MM.1S (cell line): ENCODE measurements around the gene HMGCS2.
"Not testable (repeated sequence)": the region's sequence is repeated elsewhere in the genome, so short reads cannot be mapped to it uniquely, and the experiment has no call there.

Source experiments
- DNase-seq: peaks from one replicate; pipeline ENCODE4 v3.0.0-alpha.2; 2015
- H2AFZ ChIP-seq: fragments of 300-600 bp; sonication (generic); 2 replicates; pipeline ENCODE4 v1.6.0; 2016; ENCODE audit warnings: antibody characterized with exemption, low read length
- H3F3A ChIP-seq: fragments of 300-600 bp; sonication (generic); 2 replicates; pipeline ENCODE4 v1.6.1; 2016; ENCODE audit warnings: mild to moderate bottlenecking, antibody characterized with exemption, low read length, moderate library complexity, mixed read lengths; ENCODE audit not compliant: insufficient read depth
- H3K27ac ChIP-seq: fragments of 300-600 bp; sonication (generic); 2 replicates; pipeline ENCODE4 v1.5.1; 2016; ENCODE audit warnings: mild to moderate bottlenecking, low read length
- H3K27me3 ChIP-seq: fragments of 300-600 bp; sonication (generic); replicated peaks from 2 replicates; pipeline ENCODE4 v1.6.0; 2016; ENCODE audit warnings: low read length; ENCODE audit not compliant: insufficient read depth
- H3K36me3 ChIP-seq: fragments of 300-600 bp; sonication (generic); replicated peaks from 2 replicates; pipeline ENCODE4 v1.6.1; 2016; ENCODE audit warnings: mild to moderate bottlenecking, low read length, mixed read lengths; ENCODE audit not compliant: insufficient read depth
- H3K4me1 ChIP-seq: fragments of 300-600 bp; sonication (generic); 2 replicates; pipeline ENCODE4 v1.6.1; 2016; ENCODE audit warnings: low read length, mixed read lengths
- H3K4me2 ChIP-seq: fragments of 300-600 bp; sonication (generic); 2 replicates; pipeline ENCODE4 v1.6.0; 2016; ENCODE audit warnings: low read depth, low read length
- H3K4me3 ChIP-seq: fragments of 300-600 bp; sonication (generic); 2 replicates; pipeline ENCODE4 v1.5.1; 2016; ENCODE audit warnings: low read length, mixed read lengths
- H3K79me2 ChIP-seq: fragments of 300-600 bp; sonication (generic); 2 replicates; pipeline ENCODE4 v1.6.1; 2016; ENCODE audit warnings: mixed run types, low read length, mixed read lengths
- H3K9ac ChIP-seq: fragments of 300-600 bp; sonication (generic); 2 replicates; pipeline ENCODE4 v1.6.1; 2016; ENCODE audit warnings: low read length, mixed read lengths
- H3K9me2 ChIP-seq: fragments of 300-600 bp; sonication (generic); replicated peaks from 2 replicates; pipeline ENCODE4 v1.6.1; 2016; ENCODE audit warnings: mild to moderate bottlenecking, low read length, mixed read lengths; ENCODE audit not compliant: insufficient read depth
- H3K9me3 ChIP-seq: fragments of 300-600 bp; sonication (generic); replicated peaks from 2 replicates; pipeline ENCODE4 v1.6.1; 2016; ENCODE audit warnings: mild to moderate bottlenecking, low read length, mixed read lengths; ENCODE audit not compliant: insufficient read depth
- H4K20me1 ChIP-seq: fragments of 300-600 bp; sonication (generic); 2 replicates; pipeline ENCODE4 v1.6.1; 2016; ENCODE audit warnings: mild to moderate bottlenecking, low read length, moderate library complexity, mixed read lengths; ENCODE audit not compliant: insufficient read depth
- CTCF ChIP-seq: fragments of 300-600 bp; sonication (generic); IDR thresholded peaks from 2 replicates; pipeline ENCODE4 v1.5.1; 2016; ENCODE audit warnings: antibody characterized with exemption, low read length, mixed read lengths
- EZH2 ChIP-seq: fragments of 300-600 bp; sonication (generic); optimal IDR thresholded peaks from 2 replicates; pipeline ENCODE3; 2017; ENCODE audit warnings: low read depth, mild to moderate bottlenecking, antibody characterized with exemption, low read length, mixed read lengths
- EZH2phosphoT487 ChIP-seq: fragments of 300-600 bp; sonication (generic); IDR thresholded peaks from 2 replicates; pipeline ENCODE4 v1.6.1; 2018; ENCODE audit warnings: antibody characterized with exemption, low read length

HMGCS2 gene

DNA sequence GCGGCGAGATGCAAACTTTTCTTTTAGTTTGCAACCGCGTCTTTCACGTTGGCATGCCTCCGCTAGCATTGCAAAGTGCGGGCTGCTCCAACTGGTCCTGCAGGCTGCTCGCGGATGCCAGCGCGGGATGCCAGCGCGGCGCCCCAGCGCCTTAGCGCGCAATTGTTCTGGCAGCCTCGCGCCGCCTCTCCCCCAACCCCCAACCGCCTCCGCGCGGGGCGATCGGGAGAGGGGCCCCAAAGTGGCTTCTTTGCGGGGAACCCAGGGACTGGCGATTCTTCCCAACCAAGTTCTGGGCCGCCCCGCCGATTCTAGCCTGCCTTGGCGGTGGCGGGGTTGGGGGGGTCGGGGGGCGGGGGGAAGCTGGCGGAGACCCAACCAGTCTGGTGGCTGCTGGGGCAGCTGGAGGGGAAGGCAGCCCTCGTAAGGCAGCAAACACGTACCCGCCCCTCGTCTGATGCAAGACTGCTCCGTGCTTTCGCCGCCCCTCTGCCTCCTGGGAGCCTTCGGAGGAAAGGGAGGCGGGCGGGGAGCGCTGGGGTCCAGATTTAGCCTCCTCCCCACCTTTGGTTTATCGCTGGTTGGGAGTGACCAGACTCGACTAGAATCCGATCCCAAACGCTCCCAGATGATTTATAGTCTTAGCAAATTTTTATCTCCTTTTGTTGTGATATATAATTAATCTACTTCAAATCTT, 56.2 kb downstream of the HMGCS2 start:
- Histone ChIP-seq H3K9me2 (no peaks in the 10 kb centered on the region), H3K27me3 (no peaks in the 10 kb centered on the region), H3K9ac (peak overlapping the region; percentile 81), H3K79me2 (peaks cover 48% of the 10 kb centered on the region), H3K27ac (peak overlapping the region; percentile 47; the same call in 1 of the 2 replicates), H2AFZ (peak overlapping the region; percentile 45), H3K4me3 (peak overlapping the region; percentile 89), H3K4me1 (no peaks in the 10 kb centered on the region), H4K20me1 (no peaks in the 10 kb centered on the region), H3K9me3 (no peaks in the 10 kb centered on the region), H3K36me3 (no peaks in the 10 kb centered on the region), H3K4me2 (peak overlapping the region; percentile 59; the same call in 1 of the 2 replicates), H3F3A (0 out of 2 replicates have a peak, but pooled peaks cover 3% of the 10 kb centered on the region)
- TF ChIP-seq EZH2phosphoT487 (no peak), EZH2 (no peak), CTCF (no peak)
- DNase-seq = peak; percentile 30

- Histone ChIP-seq H2AFZ (peak within 1 kb of the TSS; percentile 45), H4K20me1 (no peaks in the 10 kb centered on the region), H3K27me3 (no peaks in the 10 kb centered on the region), H3K9me2 (no peaks in the 10 kb centered on the region), H3K79me2 (peaks cover 44% of the 10 kb centered on the region), H3K9me3 (no peaks in the 10 kb centered on the region), H3K4me2 (peak within 1 kb of the TSS; percentile 59), H3K9ac (peak within 1 kb of the TSS; percentile 81), H3K4me3 (peak within 1 kb of the TSS; percentile 89), H3F3A (0 out of 2 replicates have a peak, but pooled peaks cover 3% of the 10 kb centered on the region), H3K36me3 (no peaks in the 10 kb centered on the region), H3K4me1 (no peaks in the 10 kb centered on the region), H3K27ac (peak within 1 kb of the TSS; percentile 47; the same call in 1 of the 2 replicates)
- no peak for TF ChIP-seq EZH2
- no peak for TF ChIP-seq CTCF
- DNase-seq = peak; percentile 71
Measured at GRCh38 chr1:119711804-119712341, 56.8 kb downstream of the HMGCS2 start, which contains the start of gene PHGDH. TSS of gene PHGDH (plus strand) at chr1:119711934. CDS start at chr1:119712023, 89 bp downstream.

- peak overlapping the region; percentile 58 for H3K4me2 ChIP-seq
- not testable (repeated sequence) for H3K27ac ChIP-seq, H3K9me2 ChIP-seq, H4K20me1 ChIP-seq, H3K4me1 ChIP-seq, DNase-seq, H3K9ac ChIP-seq, H3K36me3 ChIP-seq, H3K9me3 ChIP-seq, H3K27me3 ChIP-seq, H3F3A ChIP-seq
- H3K4me3 ChIP-seq = peak overlapping the region; percentile 89
- H3K79me2 ChIP-seq = peaks cover 40% of the 10 kb centered on the region
- peak overlapping the region; percentile 45 for H2AFZ ChIP-seq
Measured at GRCh38 chr1:119711356-119711803, 57.3 kb downstream of the HMGCS2 start.

GRCh38 chr1:119706599-119706998, 62.1 kb downstream of the HMGCS2 start:
- H3K79me2 ChIP-seq, H3K9ac ChIP-seq, H3K27ac ChIP-seq, H3K9me2 ChIP-seq, H3K4me1 ChIP-seq, H2AFZ ChIP-seq, H3K4me3 ChIP-seq, H3K9me3 ChIP-seq, DNase-seq, H3K27me3 ChIP-seq, H4K20me1 ChIP-seq, H3K4me2 ChIP-seq, H3K36me3 ChIP-seq, H3F3A ChIP-seq: not testable (repeated sequence)
